BLaER1 treated with 17β-estradiol and CSF1 and Interleukin-3, amounts not matched to agents 10 nM and 100 nM (cell line): ENCODE measurements around the gene RIOX2.

Source experiments
- H3K27ac ChIP-seq, 11 experiments: shearing (Covaris generic); formaldehyde crosslinking; 2 replicates each; pipeline ENCODE4 v1.8.1; 2022
- H3K27me3 ChIP-seq, 11 experiments: shearing (Covaris generic); formaldehyde crosslinking; 2 replicates each; pipeline ENCODE4 v1.8.1; 2022
- H3K36me3 ChIP-seq, 11 experiments: shearing (Covaris generic); formaldehyde crosslinking; 2 replicates each; pipeline ENCODE4 v1.8.1; 2022
- H3K4me1 ChIP-seq, 10 experiments: shearing (Covaris generic); formaldehyde crosslinking; 2 replicates each; pipeline ENCODE4 v1.8.1; 2022
- H3K4me2 ChIP-seq, 11 experiments: shearing (Covaris generic); formaldehyde crosslinking; 2 replicates each; pipeline ENCODE4 v1.8.1; 2022
- H3K4me3 ChIP-seq, 10 experiments: shearing (Covaris generic); formaldehyde crosslinking; 2 replicates each; pipeline ENCODE4 v1.8.1; 2022
- H3K9ac ChIP-seq, 11 experiments: shearing (Covaris generic); formaldehyde crosslinking; 2 replicates each; pipeline ENCODE4 v1.8.1; 2022
- H3K9me3 ChIP-seq, 11 experiments: shearing (Covaris generic); formaldehyde crosslinking; replicated peaks in 1 of 11; 2 replicates each; pipeline ENCODE4 v1.8.1; 2022
- H4K20me1 ChIP-seq, 11 experiments: shearing (Covaris generic); formaldehyde crosslinking; 2 replicates each; pipeline ENCODE4 v1.8.1; 2022
- Cebpa-rat ChIP-seq, 11 experiments: shearing (Covaris generic); IDR thresholded peaks; 2 replicates each; pipeline ENCODE4 v1.8.1; 2022

RIOX2 gene

DNA sequence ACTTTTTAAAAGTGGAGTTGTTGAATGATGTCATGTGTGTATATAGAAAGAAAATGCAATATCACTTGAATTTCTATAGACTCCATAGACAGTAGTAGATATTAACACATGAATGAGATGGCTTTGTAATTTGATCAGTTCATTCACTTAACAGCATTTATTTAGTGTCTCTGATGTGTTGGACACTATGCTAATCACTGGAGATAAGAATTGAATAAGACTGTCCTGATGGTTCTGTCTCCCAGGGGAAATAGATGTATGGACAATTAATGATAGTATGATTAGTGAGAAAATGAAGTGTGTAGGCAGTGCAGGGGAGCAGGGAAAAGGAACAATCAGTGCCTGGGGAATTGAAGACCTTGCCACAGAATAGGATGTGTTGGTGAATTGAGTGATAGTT is 72.9 kb downstream of the RIOX2 start:
- H3K36me3 ChIP-seq, result peaks cover 0 to 28% (median 0%) of the 10 kb centered on the region in 11 experiments; a peak in 3 of 22 replicates
- no peak for TF ChIP-seq Cebpa-rat (IDR thresholded peaks at IDR 0.05)
- no peak overlapping the region for H3K27ac ChIP-seq
- H3K4me2 ChIP-seq, result no peak overlapping the region
- no peaks in the 10 kb centered on the region for H3K9me3 ChIP-seq
- no peaks in the 10 kb centered on the region for H4K20me1 ChIP-seq
- H3K4me1 ChIP-seq, result peaks cover 5 to 24% (median 12%) of the 10 kb centered on the region in 10 experiments; a peak in 19 of 20 replicates
- H3K4me3 ChIP-seq, result no peak overlapping the region
- no peak overlapping the region for H3K9ac ChIP-seq
- H3K27me3 ChIP-seq, result no peaks in the 10 kb centered on the region

DNA sequence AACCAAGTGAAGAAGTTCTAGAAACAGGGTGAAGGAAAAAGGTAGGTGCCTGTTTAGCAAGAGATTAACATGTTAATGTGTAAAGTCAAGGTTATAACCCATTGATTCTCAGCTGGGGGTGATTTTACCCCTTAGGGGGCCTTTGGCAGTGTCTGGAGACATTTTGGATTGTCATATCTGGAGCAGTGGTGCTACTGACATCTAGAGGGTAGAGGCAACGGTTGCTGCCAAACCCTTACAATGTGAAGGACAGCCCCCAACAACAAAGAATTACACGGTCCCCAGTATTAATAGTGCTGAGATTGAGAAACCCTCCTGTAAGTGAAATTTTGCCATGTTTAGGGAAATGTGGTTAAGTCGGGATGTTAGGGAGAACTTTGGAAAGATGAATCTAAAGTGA is 75.7 kb downstream of the RIOX2 start:
- Histone ChIP-seq H3K9me3 (no peaks in the 10 kb centered on the region), H3K4me2 (no peak overlapping the region), H3K36me3 (peaks cover 0 to 41% (median 0%) of the 10 kb centered on the region in 11 experiments; a peak in 4 of 22 replicates), H3K4me3 (no peak overlapping the region), H3K27ac (no peak overlapping the region), H4K20me1 (no peaks in the 10 kb centered on the region), H3K4me1 (peaks cover 0 to 12% (median 5%) of the 10 kb centered on the region in 10 experiments; a peak in 16 of 20 replicates), H3K9ac (no peak overlapping the region), H3K27me3 (no peaks in the 10 kb centered on the region)
- TF ChIP-seq Cebpa-rat (IDR thresholded peaks at IDR 0.05), result no peak

DNA sequence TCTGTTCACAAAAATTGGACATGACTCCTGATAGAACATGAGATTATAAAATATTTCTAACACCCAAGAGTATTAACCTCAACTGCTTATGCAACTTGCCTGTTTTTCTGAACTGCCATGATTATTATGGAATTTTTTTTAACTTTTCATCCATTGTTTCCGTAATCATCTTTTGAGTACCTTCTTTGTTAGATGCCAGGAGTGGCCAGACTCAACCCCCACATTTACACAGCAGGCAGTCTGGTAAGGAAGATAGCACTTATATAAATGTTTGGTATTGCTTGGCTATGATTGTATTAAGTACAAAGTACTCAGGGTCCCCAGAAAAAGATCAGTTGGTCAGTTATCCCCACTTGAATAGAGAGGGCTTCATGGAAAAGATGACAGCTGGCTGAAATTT is 76.1 kb downstream of the RIOX2 start:
- Histone ChIP-seq H4K20me1 (no peaks in the 10 kb centered on the region), H3K4me2 (no peak overlapping the region), H3K9me3 (no peaks in the 10 kb centered on the region), H3K9ac (no peak overlapping the region), H3K36me3 (peaks cover 0 to 43% (median 0%) of the 10 kb centered on the region in 11 experiments; a peak in 4 of 22 replicates), H3K27me3 (no peaks in the 10 kb centered on the region), H3K27ac (no peak overlapping the region), H3K4me1 (peaks cover 0 to 8% (median under 1%) of the 10 kb centered on the region in 10 experiments; a peak in 9 of 20 replicates), H3K4me3 (no peak overlapping the region)
- no peak for TF ChIP-seq Cebpa-rat (IDR thresholded peaks at IDR 0.05)

DNA sequence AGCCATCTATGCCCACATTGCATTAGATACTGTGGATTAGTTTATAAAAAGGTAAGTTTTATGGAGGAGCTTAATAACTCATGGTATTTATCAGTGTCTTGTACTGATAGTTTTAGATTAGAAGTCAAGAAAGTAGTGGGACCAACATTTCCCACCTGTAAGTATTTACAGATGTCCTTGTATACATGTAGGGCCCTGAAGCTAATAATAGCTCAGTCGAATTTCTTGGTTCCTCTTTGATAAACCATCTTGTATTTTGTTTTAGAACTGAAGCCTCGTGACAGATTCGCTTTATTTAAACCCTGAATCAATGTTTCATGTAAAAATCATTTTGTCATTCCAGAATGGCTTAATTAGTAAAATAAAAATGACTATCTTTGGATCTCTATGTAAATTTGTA is 77.0 kb downstream of the RIOX2 start:
- Histone ChIP-seq H3K9ac (no peak overlapping the region), H3K27ac (no peak overlapping the region), H3K36me3 (peaks cover 0 to 44% (median 0%) of the 10 kb centered on the region in 11 experiments; a peak in 4 of 22 replicates), H3K27me3 (no peaks in the 10 kb centered on the region), H4K20me1 (no peaks in the 10 kb centered on the region), H3K4me3 (no peak overlapping the region), H3K4me1 (peaks cover 0 to 5% (median 0%) of the 10 kb centered on the region in 10 experiments; a peak in 1 of 20 replicates), H3K4me2 (no peak overlapping the region), H3K9me3 (no peaks in the 10 kb centered on the region)
- TF ChIP-seq Cebpa-rat (IDR thresholded peaks at IDR 0.05), result no peak

GRCh38 chr3:97892852-97893251 is 79.4 kb downstream of the RIOX2 start:
- Histone ChIP-seq H3K4me3 (no peak overlapping the region), H4K20me1 (no peaks in the 10 kb centered on the region), H3K9me3 (no peaks in the 10 kb centered on the region), H3K36me3 (peaks cover 0 to 56% (median under 1%) of the 10 kb centered on the region in 11 experiments; a peak in 8 of 22 replicates), H3K27me3 (no peaks in the 10 kb centered on the region), H3K9ac (no peak overlapping the region), H3K4me2 (peak overlapping the region in 1 of 11 experiments; percentile 13; a peak in 1 of 22 replicates), H3K27ac (no peak overlapping the region), H3K4me1 (peaks cover 0 to 5% (median 0%) of the 10 kb centered on the region in 10 experiments; a peak in 1 of 20 replicates)
- no peak for TF ChIP-seq Cebpa-rat (IDR thresholded peaks at IDR 0.05)
